ENCODE results near the gene SRPK1.

DNA sequence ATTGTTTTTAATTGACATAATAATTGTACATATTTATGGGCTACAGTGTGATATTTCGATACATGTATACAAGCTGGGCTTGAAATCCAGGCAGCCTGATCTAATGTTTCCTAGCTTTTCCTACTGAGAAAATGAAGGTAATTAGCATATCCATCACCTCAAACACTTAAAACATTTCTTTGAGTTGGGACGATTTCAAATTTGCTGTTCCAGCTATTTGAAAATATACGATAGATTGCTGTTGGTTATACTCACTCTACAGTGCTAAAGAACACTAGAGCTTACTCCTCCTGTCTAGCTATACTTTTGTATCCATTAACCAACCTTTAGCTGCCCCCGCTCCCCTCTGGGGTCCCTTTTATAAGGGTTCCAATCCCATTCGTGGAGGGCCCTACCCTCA, 111.1 kb downstream of the SRPK1 start:
- TF ChIP-seq, protein P1, sequence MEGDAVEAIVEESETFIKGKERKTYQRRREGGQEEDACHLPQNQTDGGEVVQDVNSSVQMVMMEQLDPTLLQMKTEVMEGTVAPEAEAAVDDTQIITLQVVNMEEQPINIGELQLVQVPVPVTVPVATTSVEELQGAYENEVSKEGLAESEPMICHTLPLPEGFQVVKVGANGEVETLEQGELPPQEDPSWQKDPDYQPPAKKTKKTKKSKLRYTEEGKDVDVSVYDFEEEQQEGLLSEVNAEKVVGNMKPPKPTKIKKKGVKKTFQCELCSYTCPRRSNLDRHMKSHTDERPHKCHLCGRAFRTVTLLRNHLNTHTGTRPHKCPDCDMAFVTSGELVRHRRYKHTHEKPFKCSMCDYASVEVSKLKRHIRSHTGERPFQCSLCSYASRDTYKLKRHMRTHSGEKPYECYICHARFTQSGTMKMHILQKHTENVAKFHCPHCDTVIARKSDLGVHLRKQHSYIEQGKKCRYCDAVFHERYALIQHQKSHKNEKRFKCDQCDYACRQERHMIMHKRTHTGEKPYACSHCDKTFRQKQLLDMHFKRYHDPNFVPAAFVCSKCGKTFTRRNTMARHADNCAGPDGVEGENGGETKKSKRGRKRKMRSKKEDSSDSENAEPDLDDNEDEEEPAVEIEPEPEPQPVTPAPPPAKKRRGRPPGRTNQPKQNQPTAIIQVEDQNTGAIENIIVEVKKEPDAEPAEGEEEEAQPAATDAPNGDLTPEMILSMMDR (IDR thresholded peaks at IDR 0.05), result no peak
- TF ChIP-seq POLR2A (IDR thresholded peaks at IDR 0.05), result no peak

All from uterus (tissue), 2 donors.